SKM-1 treated with dmso at 0.1 percent for 144 hours (cell line): ENCODE measurements around the gene HTR1E.
"Not testable (repeated sequence)": the region's sequence is repeated elsewhere in the genome, so short reads cannot be mapped to it uniquely, and the experiment has no call there.

ENCODE experiments used
- DNase-seq: peaks from one replicate; lab custom pipeline; 2025; ENCODE audit not compliant: unreplicated experiment; lab: John Stamatoyannopoulos, UW

HTR1E gene

GRCh38 chr6:86937219-86938079 lies at the start of gene HTR1E:
TSS of gene HTR1E (plus strand) at chr6:86937528. CDS start at chr6:87015335, 77,807 bp downstream.
- DNase-seq, result no peak

GRCh38 chr6:86888301-86888700 lies 49.0 kb upstream of the HTR1E start:
- DNase-seq, result no peak

- DNase-seq, result not testable (repeated sequence)
These were observed 40.1 kb upstream of the HTR1E start for GRCh38 chr6:86897265-86897664.

GRCh38 chr6:86913795-86914194 lies 23.5 kb upstream of the HTR1E start:
- no peak for DNase-seq

GRCh38 chr6:86916393-86916792 lies 20.9 kb upstream of the HTR1E start:
- DNase-seq, result no peak

GRCh38 chr6:86927138-86927537 lies 10.2 kb upstream of the HTR1E start:
- not testable (repeated sequence) for DNase-seq

GRCh38 chr6:86927859-86928258 lies 9.5 kb upstream of the HTR1E start:
- DNase-seq, result not testable (repeated sequence)

- DNase-seq, result no peak
These were observed 3.0 kb upstream of the HTR1E start for GRCh38 chr6:86934365-86934764.

GRCh38 chr6:86936834-86937218 lies 502 bp upstream of the HTR1E start:
- no peak for DNase-seq

- no peak for DNase-seq
These were observed 1.5 kb downstream of the HTR1E start for GRCh38 chr6:86938814-86939213.

GRCh38 chr6:86941461-86941860 lies 4.1 kb downstream of the HTR1E start:
- no peak for DNase-seq

- DNase-seq, result no peak
These were observed 5.6 kb downstream of the HTR1E start for GRCh38 chr6:86942769-86943516.

- no peak for DNase-seq
These were observed 6.6 kb downstream of the HTR1E start for GRCh38 chr6:86943819-86944407.

- DNase-seq, result no peak
These were observed 12.4 kb downstream of the HTR1E start for GRCh38 chr6:86949771-86950170.

GRCh38 chr6:86952991-86953390 lies 15.7 kb downstream of the HTR1E start:
- no peak for DNase-seq

- DNase-seq, result no peak
These were observed 22.3 kb downstream of the HTR1E start for GRCh38 chr6:86959656-86960055.

GRCh38 chr6:86961455-86962200 lies 24.3 kb downstream of the HTR1E start:
- no peak for DNase-seq

- DNase-seq, result no peak
These were observed 26.0 kb downstream of the HTR1E start for GRCh38 chr6:86963352-86963751.

GRCh38 chr6:86964029-86964579 lies 26.8 kb downstream of the HTR1E start:
- no peak for DNase-seq

- no peak for DNase-seq
These were observed 28.9 kb downstream of the HTR1E start for GRCh38 chr6:86966271-86966670.

GRCh38 chr6:86969573-86969972 lies 32.2 kb downstream of the HTR1E start:
- DNase-seq, result no peak
